ENCODE results near the gene WNT4.

DNA sequence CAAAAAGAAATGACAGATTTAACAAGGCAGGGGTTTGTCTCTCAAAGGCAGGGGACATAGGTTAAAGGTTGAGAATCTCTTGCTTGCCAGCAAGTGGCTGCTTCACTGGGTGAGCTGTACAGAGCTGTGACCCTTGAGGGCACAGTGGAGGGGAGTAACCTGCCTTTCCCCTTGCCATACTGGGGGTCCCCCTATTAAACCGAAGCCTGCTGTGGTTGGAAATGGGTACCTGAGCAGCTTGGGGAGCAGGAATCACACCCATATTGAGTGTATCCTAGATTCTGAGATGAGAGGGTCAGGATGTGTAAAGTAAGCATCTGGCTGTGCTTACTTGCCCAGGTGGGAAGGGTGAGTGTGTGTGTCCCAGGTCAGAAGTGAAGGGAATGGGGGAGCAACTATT, 31.8 kb downstream of the WNT4 start:
- TF ChIP-seq RAD21 (CRISPR knock-in tag; conservative IDR thresholded peaks at IDR 0.05 in 1 of 2, IDR thresholded peaks at IDR 0.05 in 1 of 2) (no peak), CEBPB (tag; IDR thresholded peaks at IDR 0.05) (no peak), ZBTB8A (IDR thresholded peaks at IDR 0.05; ENCODE audit: partially characterized antibody) (no peak), POLR2A (conservative IDR thresholded peaks at IDR 0.05) (no peak), CREM (IDR thresholded peaks at IDR 0.05; ENCODE audit: low read depth) (no peak), NFRKB (IDR thresholded peaks at IDR 0.05; ENCODE audit: low read depth) (no peak), NCOA4 (IDR thresholded peaks at IDR 0.05; ENCODE audit: partially characterized antibody) (no peak)
- TF ChIP-seq, protein P1, sequence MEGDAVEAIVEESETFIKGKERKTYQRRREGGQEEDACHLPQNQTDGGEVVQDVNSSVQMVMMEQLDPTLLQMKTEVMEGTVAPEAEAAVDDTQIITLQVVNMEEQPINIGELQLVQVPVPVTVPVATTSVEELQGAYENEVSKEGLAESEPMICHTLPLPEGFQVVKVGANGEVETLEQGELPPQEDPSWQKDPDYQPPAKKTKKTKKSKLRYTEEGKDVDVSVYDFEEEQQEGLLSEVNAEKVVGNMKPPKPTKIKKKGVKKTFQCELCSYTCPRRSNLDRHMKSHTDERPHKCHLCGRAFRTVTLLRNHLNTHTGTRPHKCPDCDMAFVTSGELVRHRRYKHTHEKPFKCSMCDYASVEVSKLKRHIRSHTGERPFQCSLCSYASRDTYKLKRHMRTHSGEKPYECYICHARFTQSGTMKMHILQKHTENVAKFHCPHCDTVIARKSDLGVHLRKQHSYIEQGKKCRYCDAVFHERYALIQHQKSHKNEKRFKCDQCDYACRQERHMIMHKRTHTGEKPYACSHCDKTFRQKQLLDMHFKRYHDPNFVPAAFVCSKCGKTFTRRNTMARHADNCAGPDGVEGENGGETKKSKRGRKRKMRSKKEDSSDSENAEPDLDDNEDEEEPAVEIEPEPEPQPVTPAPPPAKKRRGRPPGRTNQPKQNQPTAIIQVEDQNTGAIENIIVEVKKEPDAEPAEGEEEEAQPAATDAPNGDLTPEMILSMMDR (IDR thresholded peaks at IDR 0.05 in 2 of 3, conservative IDR thresholded peaks at IDR 0.05 in 1 of 3; ENCODE audit: insufficient read depth in 2 of 3, low read depth in 1 of 3, low read length in 3 of 3): no peak
- TF ChIP-seq, protein P2, sequence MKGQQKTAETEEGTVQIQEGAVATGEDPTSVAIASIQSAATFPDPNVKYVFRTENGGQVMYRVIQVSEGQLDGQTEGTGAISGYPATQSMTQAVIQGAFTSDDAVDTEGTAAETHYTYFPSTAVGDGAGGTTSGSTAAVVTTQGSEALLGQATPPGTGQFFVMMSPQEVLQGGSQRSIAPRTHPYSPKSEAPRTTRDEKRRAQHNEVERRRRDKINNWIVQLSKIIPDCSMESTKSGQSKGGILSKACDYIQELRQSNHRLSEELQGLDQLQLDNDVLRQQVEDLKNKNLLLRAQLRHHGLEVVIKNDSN (CRISPR knock-in tag; IDR thresholded peaks at IDR 0.05): no peak
